Putamen (tissue), 1 donor: ENCODE measurements around the gene YIPF2.
"Not testable (repeated sequence)": the region's sequence is repeated elsewhere in the genome, so short reads cannot be mapped to it uniquely, and the experiment has no call there.

ENCODE experiments used
- DNase-seq: peaks from one replicate; pipeline ENCODE4 v3.0.0-alpha.2; 2016; ENCODE audit warnings: low spot score

Gene YIPF2

DNA sequence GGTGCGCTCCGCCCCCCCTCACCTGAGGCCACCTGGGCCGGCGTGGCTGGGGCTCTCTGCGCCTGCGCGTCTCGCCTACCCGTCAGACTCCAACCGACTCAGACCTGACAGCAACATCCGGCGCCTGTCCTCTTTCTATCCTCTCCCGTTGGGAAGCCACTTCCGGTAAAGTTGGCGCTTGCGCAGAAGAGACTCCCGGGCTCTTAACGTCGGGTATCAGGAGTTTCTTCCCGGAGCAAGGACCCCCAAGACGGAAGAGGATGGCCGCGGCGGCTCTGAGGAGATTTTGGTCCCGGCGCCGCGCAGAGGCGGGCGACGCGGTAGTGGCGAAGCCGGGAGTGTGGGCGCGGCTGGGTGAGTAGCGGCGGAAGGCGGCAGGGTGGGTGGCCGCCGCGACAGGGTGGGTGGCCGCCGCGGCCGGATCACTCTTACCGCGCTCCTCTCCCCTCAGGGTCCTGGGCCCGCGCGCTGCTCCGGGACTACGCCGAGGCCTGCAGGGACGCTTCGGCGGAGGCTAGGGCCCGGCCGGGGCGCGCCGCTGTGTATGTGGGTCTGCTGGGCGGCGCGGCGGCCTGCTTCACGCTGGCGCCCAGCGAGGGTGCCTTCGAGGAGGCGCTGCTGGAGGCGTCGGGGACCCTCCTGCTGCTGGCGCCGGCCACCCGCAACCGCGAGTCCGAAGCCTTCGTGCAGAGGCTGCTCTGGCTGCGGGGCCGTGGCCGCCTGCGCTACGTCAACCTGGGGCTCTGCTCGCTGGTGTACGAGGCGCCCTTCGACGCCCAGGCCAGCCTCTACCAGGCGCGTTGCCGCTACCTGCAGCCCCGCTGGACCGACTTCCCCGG is at the start of gene YIPF2, which contains the start of gene TIMM29:
YIPF2 (minus strand) TSS at position 77 of the 839 bp plus-strand sequence. CDS start 229 bp downstream, outside the sequence.
TIMM29 (plus strand) TSS at position 249 of the 839 bp plus-strand sequence; CDS start at position 261, 12 bp downstream.
- peak; percentile 99 for DNase-seq

DNA sequence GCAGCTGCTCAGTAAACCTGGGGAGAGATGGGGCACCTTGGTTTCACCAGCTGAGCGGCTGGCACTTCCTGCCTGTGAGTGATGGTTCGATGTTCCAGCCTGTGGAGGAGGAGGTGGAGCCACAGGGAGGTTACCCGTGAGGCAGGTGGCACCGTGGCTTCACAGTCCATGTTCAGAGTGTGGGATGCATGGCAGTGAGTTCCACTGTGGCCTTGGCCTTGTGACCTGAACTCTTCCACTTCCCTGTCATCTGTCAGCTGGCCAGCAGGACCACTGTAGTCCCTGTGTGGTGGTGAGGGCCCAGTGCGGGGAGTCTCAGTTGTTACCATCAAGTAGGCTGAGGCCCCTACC is 49.3 kb upstream of the YIPF2 start:
- DNase-seq: no peak

DNA sequence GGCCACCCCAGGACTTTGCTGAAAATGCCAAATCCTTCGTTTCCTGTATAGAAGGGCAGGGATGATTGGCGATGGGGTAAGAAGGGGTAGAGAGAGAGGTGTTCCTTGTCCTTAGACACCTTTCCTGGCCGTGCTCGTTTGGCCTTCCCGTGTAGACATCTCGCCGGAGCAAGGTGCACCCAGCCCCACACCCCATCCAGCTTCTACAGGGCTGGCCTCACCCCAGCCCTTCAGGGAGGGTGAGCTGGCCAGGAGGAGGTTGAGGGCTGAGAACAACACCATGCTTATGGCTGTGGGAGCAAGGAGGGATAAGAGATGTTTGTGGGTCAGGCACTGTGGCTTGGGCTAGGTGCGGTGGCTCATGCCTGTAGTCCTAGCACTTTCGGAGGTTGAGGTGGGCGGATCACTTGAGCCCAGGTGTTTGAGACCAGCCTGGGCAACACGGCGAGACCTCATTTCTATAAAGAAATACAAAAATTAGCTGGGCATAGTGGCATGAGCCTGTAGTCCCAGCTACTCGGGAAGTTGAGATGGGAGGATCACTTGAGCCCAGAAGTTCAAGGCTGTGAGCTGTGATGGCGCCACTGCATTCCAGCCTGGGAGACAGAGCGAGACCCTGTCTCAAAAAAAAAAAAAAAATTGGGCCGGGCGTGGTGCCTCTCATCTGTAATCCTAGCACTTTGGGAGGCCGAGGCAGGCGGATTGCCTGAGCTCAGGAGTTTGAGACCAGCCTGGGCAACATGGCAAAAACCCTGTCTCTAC is 47.9 kb upstream of the YIPF2 start:
- no peak for DNase-seq

DNA sequence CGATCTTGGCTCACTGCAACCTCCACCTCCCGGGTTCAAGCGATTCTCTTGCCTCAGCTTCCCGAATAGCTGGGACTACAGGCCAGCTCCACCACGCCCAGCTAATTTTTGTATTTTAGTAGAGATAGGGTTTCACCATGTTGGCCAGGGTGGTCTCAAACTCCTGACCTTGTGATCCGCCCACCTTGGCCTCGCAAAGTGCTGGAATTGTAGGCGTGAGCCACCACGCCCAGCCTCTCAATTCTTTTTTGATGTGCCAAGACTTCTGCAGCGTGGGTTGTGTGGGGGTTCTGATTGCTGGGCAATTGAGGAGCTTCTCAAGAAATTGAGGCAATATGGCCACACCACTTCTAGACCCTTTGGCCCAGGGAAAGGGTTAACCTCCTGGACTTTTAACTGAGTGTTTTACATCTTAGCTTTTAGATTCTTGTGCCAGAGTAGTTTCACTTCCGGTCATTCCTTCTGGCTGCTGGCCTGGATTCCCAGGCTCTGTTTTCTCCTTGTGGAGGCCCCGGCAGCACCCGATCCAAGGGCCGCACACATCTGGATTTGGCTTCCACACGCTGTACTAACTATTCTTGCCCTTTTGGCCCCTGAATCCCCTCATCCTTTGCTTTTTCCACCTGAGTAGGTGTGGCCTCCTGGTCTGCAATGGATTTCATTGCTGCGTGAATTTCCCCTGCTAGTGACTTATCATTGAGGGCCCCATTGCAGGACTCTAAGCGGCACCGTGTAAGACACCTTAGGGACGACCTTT is 47.1 kb upstream of the YIPF2 start:
- no peak for DNase-seq

DNA sequence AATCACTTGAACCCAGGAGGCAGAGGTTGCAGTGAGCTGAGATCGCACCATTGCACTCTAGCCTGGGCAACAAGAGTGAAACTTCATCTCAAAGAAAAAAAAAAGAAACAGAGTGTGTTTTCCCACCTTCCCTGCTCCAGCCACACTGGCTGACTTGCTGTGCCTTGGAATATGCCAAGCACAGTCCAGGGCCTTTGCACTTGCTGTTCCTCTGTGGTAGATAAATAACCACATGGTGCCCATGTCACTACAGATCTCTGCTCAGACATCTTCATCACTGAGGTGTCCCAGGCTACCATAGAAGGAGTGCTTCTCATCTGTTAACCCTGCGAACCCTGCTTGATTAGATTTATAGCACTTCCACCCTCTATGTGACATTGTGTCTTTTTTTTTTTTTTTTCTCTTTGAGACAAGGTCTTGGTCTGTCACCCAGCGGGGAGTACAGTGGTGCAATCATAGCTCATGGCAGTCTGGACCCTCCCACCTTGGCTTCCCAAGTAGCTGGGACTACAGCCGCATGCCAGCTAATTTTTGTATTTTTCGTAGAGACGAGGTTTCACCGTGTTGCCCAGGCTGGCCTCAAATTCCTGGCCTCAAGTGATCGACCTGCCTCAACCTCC is 42.8 kb upstream of the YIPF2 start:
- DNase-seq: no peak

DNA sequence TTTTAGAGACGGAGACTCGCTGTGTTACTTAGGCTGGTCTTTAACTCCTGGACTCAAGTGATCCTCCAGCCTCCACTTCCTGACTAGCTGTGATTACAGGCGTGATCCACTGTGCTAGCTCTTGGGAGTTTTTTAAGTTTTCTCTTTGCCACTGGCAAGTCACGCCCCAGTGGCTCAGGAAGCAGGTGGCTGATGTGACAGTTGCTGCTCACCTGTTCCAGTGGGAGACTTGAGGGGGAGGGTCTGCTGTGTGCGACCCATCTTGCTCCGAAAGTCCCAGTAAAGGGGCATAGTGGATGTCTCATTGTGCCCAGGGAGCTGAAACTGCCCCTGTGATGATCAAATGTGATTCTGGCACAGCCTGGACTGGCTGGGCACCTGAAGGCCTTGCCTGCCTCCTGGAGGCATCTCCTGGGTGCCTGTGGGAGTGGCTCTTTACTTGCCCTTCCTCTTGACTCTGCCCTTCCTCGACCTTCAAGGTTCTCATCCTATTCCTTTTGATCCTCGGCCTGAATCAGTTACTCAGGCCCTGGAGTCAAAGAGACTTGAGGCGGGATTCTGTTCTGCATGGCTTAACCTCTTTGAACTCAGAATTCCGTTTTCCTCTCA is 40.2 kb upstream of the YIPF2 start:
- DNase-seq: no peak

DNA sequence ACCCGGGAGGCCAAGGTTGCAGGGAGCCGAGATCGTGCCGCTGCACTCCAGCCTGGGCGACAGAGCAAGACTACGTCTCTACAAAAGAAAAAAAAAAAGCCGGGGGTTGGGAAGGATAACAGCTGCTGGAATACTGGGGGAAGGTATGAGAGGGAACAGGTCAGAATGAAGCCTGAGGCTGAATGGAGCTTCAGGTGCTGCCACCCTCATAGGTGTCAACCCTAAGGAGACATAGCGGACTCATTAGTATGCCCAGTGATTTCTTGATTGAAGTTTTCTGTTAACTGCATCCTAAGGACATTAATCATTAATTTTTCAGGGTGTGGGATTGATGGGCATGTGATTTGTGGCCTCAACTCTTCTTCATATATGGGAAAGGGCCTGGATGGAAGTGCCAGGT is 38.4 kb upstream of the YIPF2 start:
- no peak for DNase-seq

DNA sequence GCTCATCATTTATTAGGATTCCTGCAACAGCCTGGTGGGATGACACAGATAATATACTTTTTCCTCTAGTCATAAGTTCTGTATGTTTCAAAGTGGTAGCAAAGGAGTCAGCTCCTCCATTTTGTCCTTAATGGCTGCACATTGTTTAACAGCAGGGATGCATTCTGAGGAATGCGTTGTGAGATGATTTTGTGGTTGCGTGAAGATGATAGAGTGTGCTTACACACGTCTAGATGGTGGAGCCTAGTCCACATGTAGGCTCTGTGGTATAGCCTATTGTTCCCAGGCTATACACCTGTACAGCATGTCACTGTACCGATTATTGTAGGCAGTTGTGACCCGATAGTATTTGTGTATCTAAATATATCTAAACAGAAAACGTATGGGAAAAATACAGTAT is 37.0 kb upstream of the YIPF2 start:
- DNase-seq: no peak

DNA sequence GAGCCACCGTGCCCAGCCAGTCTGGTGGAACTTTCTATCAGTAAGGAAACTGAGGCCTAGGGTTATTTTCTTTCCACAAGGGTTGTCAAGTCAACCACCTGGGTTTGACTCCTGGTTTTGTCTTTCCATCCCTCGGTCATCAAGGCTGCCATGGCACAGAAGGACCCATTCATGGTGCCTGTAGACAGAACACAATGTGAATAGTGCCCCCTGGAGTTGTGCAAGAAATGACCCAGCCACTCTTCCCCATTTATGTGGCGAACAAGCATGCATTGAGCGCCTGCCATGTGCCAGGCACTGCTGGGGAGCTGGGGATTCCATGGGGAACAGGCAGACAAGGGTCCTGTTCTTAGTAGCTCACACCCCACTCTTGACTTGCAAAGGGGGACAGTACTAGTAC is 36.5 kb upstream of the YIPF2 start:
- DNase-seq: no peak

DNA sequence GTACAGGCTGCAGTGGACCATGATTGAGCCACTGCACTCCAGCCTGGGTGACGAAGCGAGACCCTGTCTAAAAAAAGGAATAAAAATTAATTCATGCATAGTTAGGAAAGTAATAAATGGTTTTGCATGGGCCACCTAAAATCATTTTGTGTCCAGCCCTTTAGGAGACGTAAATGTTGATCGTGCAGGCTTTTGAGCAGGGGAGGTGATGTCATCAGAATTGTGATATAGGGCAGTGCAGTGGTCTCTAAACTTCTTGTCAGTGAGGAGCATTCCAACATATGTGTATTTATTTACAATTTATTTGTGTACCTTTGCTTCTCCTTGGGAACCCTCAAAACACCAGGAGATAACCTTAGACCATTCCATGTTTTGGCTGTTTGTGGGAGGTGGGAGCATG is 35.4 kb upstream of the YIPF2 start:
- no peak for DNase-seq

DNA sequence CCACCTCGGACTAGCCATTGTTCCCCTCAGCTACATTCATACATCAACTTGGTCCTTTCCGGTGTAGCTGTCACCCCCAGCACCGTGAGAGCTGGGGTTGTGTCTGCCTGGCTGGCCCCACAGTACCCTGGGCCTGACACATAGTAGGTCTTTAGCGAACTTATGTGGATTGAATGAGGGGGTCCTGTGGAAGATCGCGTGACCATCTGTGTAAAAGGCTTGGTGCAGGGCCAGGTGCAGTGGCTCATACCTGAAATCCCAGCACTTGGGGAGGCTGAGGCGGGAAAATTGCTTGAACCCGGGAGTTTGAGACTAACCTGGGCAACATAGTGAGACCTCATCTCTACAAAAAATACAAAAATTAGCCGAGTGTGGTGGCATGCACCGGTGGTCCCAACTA is 34.4 kb upstream of the YIPF2 start:
- DNase-seq: no peak

DNA sequence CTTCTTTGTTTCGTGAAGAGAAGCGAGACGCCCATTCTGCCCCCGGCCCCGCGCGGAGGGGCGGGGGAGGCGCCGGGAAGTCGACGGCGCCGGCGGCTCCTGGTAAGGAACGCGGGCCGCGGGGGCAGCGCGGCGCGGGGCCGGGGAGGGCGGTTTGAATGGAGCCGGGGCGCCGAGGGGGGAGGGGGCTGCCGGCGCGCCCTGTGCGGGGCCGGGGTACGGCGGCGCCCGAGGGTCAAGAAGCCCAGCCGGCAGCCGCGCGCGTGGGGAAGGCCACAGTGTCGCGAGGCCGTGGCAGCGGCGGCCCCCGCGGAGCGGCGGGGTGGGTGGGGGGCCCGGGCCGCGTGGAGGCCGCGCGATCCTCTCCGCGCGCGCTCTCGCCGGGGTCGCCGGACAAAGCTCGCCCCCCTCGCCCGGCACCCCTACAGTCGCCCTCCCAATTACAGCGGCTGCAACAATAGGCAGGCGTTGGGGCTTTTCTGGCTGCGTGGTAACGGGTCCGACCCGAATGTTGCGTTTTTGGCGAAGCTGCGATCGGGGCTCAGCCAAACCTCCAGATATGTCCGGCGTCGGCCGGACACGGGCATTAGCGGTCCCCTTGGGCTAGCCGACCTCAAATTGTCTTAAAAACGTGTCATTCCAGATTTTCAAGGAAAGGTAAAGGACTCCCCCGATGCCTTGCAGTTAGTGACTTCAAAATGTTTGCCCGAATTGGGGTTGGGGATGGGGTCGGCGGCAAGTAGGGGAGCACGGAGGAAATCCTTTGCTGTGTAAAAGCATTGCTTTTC is 32.8 kb upstream of the YIPF2 start:
- DNase-seq: no peak

DNA sequence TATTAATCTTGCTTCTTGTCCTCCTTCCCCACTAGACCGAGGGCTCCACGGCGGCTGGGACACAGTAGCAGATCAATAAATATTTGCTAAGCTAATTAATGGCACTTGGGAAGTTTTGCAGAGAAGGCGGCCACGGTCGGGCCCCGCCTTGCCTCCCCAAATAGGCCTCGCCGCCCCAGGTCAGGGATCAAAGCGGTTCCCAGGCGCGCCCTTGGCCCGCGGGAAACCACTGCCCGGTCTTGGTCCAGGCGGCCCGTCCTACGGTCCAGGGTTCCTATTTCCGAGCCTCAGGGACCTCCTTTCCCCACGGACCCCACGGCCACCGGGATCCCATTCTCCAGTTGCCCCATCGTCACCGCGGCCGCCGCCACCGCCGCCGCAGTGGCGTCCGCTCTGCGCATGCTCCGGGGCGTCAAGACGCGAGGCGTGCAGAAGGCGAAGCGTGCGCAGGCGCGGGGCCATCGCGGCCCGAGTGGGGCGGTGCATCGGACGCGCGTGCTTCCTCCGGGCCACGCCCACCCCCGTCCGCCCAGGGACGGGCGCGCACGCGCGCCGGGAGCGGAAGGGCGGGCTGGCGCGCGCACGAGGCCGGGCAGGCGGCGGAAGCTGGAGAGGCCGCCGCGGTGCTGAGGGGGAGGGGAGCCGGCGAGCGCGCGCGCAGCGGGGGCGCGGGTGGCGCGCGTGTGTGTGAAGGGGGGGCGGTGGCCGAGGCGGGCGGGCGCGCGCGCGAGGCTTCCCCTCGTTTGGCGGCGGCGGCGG is 32.1 kb upstream of the YIPF2 start, which contains the start of gene SMARCA4:
SMARCA4 (plus strand) TSS at position 717 of the 759 bp plus-strand sequence. CDS start 23,122 bp downstream, outside the sequence.
- peak; percentile 96 for DNase-seq

DNA sequence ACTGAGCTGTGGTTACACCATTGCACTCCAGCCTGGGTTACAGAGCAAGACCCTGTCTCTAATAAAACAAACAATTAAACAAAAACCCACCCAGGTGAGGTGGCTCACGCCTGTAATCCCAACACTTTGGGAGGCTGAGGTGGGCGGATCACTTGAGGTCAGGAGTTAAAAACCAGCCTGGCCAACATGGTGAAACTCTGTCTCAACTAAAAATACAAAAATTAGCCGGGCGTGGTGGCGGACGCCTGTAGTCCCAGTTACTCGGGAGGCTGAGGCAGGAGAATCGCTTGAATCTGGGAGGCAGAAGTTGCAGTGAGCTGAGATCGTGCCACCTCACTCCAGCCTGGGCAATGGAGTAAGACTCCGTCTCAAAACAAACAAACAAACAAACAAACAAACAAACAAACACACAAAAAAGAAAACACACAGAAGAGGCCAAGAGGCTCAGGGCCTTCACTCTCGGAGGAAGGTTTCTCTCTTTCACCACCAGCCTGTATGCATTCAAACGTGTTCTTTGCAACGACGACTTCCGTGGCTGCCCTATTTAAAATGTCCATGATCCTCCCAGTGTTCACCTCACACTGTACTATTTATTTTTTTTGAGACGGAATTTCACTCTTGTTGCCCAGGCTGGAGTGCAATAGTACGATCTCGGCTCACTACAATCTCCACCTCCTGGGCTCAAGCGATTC is 31.0 kb upstream of the YIPF2 start:
- DNase-seq: not testable (repeated sequence)

DNA sequence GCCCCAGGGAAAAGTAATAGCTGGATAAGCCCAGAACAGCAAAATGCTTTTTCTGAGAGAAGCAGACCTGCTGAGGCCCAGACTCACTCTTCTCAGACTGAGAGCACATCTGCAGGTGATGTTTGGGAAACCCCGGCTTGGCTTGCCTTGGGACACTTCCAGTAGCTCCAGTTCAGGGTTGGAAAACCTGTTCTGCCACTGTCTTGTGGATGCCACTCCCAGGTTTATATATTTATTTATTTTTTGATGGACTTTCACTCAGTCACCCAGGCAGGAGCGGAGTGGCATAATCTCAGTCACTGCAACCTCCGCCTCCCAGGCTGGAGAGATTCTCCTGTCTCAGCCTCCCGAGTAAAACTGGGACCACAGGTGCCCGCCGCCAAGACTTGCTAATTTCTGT is 24.4 kb upstream of the YIPF2 start:
- no peak for DNase-seq

DNA sequence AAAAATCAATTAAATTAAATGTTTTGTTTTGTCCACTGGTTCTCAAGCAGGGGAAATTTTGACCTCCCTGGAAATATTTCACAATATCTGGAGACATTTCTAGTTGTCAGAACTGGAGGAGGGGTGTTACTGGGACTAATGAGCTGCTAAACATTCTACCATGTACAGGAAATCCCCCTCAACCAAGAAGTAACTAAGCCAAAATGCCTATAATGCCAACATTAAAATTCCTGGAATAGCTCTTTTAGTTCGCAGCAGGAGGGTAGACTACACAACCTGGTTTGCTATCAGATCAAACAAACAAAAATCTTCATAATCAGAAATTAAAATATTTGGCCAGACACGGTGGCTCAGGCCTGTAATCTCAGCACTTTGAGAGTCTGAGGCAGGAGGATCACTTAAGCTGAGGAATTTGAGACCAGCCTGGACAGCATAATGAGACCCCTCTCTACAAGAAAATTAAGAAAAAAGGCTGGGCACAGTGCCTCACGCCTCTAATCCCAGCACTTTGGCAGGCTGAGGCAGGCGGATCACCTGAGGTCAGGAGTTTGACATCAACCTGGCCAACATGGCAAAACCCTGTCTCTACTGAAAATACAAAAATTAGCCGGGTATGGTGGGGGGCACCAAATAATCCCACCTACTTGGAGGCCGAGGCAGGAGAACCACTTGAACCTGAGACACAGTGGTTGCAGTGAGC is 18.7 kb upstream of the YIPF2 start:
- DNase-seq: no peak

DNA sequence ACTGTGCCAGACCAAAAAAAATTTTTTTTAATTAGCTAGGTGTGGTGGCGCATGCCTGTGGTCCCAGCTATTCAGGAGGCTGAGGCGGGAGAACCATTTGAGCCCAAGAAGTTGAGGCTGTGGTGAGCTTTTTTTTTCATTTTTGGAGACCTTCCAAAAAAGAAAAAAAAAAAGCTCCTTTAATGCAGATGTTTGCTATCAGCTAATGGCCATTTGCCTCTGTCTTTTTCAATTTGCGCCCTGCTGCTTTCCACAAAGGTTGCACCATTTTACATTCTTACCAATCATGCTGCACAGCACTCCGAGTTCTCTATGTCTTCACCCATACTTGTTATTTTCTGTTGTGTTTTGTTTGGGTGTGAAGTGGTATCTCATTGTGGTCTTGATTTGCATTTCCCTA is 16.8 kb upstream of the YIPF2 start:
- no peak for DNase-seq

DNA sequence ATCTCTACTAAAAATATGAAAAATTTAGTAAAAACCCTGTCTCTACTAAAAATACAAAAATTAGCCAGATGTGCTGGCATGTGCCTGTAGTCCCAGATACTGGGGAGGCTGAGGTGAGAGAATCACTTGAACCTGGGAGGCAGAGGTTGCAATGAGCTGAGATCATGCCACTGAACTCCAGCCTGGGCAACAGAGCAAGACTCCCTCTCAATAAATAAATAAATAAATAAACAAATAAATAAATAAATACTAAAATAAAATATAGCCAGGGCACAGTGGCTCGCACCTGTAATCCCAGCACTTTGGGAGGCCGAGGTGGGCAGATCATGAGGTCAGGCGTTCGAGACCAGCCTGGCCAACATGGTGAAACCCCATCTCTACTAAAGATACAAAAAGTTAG is 15.0 kb upstream of the YIPF2 start:
- not testable (repeated sequence) for DNase-seq

DNA sequence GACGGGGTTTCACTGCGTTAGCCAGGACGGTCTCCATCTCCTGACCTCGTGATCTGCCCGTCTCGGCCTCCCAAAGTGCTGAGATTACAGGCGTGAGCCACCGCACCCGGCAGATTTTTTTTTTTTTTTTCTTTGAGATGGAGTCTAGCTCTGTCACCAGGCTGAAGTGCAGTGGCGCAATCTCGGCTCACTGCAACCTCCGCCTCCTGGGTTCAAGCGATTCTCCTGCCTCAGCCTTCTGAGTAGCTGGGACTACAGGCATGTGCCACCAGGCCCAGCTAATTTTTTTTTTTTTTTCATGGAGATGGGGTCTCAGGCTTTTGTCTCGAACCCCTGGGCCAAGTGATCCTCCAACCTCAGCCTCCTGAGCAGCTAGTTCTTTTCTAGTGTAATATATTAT is 13.2 kb upstream of the YIPF2 start:
- DNase-seq: not testable (repeated sequence)
